NCI-H187 (cell line): Measurements from ENCODE around the gene NTRK1.
"Not testable (repeated sequence)": the region's sequence is repeated elsewhere in the genome, so short reads cannot be mapped to it uniquely, and the experiment has no call there.

ENCODE experiments used
- DNase-seq, 2 experiments: peaks; one replicate each; lab custom pipeline; 2025; lab: John Stamatoyannopoulos, UW

Gene NTRK1

GRCh38 chr1:156913809-156914387, 53.2 kb downstream of the NTRK1 start:
- no peak for DNase-seq

- DNase-seq, result peak in 1 of 2 experiments; percentile 61
Observed at GRCh38 chr1:156914440-156914856, 53.8 kb downstream of the NTRK1 start.

- no peak for DNase-seq
Observed at GRCh38 chr1:156920233-156921052, 59.8 kb downstream of the NTRK1 start, which contains the start of gene LRRC71. Gene LRRC71, plus strand, starts transcription at chr1:156920632. Its CDS starts 172 bp downstream, at chr1:156920804.

GRCh38 chr1:156921053-156921529, 60.4 kb downstream of the NTRK1 start:
- DNase-seq, result no peak

GRCh38 chr1:156922986-156923669, 62.5 kb downstream of the NTRK1 start:
- DNase-seq, result peak in 1 of 2 experiments; percentile 33

- no peak for DNase-seq
Observed at GRCh38 chr1:156923670-156924477, 63.2 kb downstream of the NTRK1 start.

- DNase-seq, result no peak
Observed at GRCh38 chr1:156924478-156925153, 64.0 kb downstream of the NTRK1 start.

- no peak for DNase-seq
Observed at GRCh38 chr1:156925154-156926010, 64.7 kb downstream of the NTRK1 start.

- DNase-seq, result peak; percentile 98 to 99
Observed at GRCh38 chr1:156926175-156926574, 65.5 kb downstream of the NTRK1 start.

GRCh38 chr1:156926695-156927094, 66.0 kb downstream of the NTRK1 start:
- not testable (repeated sequence) for DNase-seq

- DNase-seq, result peak; percentile 86 to 90
Observed at GRCh38 chr1:156927215-156928042, 66.8 kb downstream of the NTRK1 start.

- no peak for DNase-seq
Observed at GRCh38 chr1:156928043-156928602, 67.5 kb downstream of the NTRK1 start.

- DNase-seq, result no peak
Observed at GRCh38 chr1:156929596-156930238, 69.1 kb downstream of the NTRK1 start.

- DNase-seq, result no peak
Observed at GRCh38 chr1:156930483-156930882, 69.8 kb downstream of the NTRK1 start.
